Measurements from ENCODE around the gene UBAC1. TPM values are rescaled to one million over a fixed set of nuclear protein-coding genes. Genes with fewer than 3 reads are reported as not detected.

Gene UBAC1
- total RNA-seq, 1 donor from 2014 or later, result 36.1 TPM

DNA sequence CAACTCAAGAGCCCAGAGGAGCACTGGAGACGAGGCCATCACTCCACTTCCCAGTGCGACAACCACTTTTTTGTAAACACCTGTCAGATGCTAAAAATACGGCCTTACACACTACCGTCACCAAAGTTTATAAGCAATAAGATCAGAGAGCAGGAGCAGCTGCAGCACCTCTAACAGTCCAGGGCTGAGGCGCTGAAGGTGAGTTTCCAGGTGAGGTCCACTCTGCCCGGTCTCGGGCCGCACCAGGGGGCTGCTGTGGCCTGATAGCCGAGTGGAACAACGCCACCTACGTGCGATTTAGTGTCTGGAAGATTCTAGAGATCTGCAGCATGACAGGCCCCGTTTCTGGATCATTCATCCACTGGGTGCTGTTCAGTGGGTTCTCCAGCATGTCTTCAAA is 28.1 kb downstream of the UBAC1 start:
- Histone ChIP-seq H3K36me3 (ENCODE audit: control insufficient read depth, insufficient read depth, low read length) (peaks cover 18% of the 10 kb centered on the region), H3K4me3 (ENCODE audit: low read depth, low read length) (no peak overlapping the region), H3K27me3 (ENCODE audit: control insufficient read depth, insufficient read depth, low read length) (no peaks in the 10 kb centered on the region)
- DNase-seq (ENCODE audit: low read depth), result no peak
- no peak for FAIRE-seq
- TF ChIP-seq, protein P1, sequence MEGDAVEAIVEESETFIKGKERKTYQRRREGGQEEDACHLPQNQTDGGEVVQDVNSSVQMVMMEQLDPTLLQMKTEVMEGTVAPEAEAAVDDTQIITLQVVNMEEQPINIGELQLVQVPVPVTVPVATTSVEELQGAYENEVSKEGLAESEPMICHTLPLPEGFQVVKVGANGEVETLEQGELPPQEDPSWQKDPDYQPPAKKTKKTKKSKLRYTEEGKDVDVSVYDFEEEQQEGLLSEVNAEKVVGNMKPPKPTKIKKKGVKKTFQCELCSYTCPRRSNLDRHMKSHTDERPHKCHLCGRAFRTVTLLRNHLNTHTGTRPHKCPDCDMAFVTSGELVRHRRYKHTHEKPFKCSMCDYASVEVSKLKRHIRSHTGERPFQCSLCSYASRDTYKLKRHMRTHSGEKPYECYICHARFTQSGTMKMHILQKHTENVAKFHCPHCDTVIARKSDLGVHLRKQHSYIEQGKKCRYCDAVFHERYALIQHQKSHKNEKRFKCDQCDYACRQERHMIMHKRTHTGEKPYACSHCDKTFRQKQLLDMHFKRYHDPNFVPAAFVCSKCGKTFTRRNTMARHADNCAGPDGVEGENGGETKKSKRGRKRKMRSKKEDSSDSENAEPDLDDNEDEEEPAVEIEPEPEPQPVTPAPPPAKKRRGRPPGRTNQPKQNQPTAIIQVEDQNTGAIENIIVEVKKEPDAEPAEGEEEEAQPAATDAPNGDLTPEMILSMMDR (IDR thresholded peaks at IDR 0.05; ENCODE audit: insufficient read depth, low read length, severe bottlenecking), result no peak

DNA sequence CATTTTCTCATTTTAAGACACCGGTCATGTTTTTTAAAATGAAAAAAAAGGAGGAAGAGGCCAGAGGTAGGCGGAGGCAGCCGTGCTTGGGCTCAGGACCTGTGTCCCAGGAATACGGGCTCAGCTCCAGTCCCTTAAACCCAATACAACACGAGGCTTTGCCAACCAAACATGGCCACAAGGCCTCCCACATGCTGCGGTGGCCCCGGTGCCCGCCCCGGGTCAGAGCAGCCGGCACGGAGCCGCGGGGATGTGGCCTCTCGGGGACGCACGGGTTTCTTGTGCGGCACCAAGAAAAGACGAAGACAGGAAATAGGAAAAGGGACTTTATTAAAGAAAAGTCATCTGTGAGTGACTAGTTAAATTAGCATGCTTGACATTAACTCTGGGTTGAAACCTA is 28.5 kb downstream of the UBAC1 start:
- DNase-seq (ENCODE audit: low read depth), result no peak
- Histone ChIP-seq H3K27me3 (ENCODE audit: control insufficient read depth, insufficient read depth, low read length) (no peaks in the 10 kb centered on the region), H3K4me3 (ENCODE audit: low read depth, low read length) (no peak overlapping the region), H3K36me3 (ENCODE audit: control insufficient read depth, insufficient read depth, low read length) (peaks cover 16% of the 10 kb centered on the region)
- no peak for FAIRE-seq
- TF ChIP-seq, protein P1 (IDR thresholded peaks at IDR 0.05; ENCODE audit: insufficient read depth, low read length, severe bottlenecking), result no peak

DNA sequence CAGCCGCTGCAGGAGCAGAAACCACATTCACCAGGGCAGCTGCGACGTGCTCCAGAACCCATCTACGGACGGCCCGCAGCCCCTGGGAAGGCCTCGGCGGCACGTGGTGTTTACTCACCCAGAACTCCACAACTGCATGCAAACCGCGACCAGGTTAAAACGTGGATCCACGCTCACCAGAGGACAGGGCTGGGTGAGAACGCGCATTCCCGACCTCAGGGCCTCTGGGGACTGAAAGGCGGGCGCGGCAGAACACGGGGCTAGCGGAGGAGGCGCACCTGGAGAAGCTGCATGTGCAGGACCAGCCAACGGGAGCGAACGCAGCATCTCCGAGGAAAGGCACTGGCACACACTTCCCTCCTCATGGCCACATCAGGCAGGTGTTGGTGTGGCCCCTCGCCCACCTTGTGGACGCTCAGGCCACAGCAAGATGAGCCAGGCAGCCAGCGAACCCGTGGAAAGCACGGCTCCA is 29.8 kb downstream of the UBAC1 start:
- FAIRE-seq (no peak), DNase-seq (ENCODE audit: low read depth) (no peak)
- TF ChIP-seq, protein P1 (IDR thresholded peaks at IDR 0.05; ENCODE audit: insufficient read depth, low read length, severe bottlenecking), result no peak
- Histone ChIP-seq H3K27me3 (ENCODE audit: control insufficient read depth, insufficient read depth, low read length) (no peaks in the 10 kb centered on the region), H3K36me3 (ENCODE audit: control insufficient read depth, insufficient read depth, low read length) (peaks cover 16% of the 10 kb centered on the region), H3K4me3 (ENCODE audit: low read depth, low read length) (no peak overlapping the region)

DNA sequence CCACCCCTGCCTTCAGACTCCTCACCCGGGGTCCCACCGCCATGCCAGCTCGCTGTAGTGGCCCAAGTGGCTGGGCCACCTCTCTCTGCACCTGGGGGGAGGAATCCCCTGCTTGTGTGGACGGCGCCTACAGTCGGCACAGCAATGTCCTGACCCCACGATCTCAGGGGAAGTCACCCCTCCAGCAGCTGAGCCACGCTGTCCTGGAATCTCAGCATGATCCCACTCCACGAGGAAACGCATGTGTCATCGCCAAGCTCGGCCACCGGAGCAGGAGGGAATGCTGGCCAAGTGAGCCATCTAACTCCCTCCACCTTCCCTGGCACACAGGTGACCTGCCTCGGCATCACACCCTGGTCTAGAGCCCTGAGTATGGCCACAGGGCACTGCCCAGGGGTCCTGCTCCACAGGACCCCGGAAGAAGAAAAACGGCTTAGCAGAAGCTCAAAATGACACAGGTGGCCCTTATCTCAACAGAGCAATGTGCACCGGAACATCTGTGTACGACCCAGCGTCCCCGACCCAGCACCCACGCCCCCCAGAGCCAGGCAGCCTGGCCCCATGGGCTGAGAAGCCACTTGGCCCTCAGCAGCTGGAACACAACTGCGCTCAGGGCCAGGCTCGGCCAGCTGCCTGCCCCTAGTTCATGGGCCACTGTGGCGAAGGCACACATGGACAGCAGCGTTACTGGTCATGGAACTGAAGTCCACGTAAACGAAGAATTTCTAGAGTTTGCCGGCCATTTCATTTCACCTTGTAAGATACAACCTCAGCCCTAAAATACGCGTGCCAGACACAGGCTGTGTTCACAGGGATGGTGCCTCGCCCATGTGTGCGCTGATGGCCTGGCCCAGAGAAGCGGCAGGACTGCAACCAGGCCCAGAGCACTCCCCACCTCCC is 30.5 kb downstream of the UBAC1 start:
- peaks cover 16% of the 10 kb centered on the region for H3K36me3 ChIP-seq (ENCODE audit: control insufficient read depth, insufficient read depth, low read length)
- no peak for DNase-seq (ENCODE audit: low read depth)

DNA sequence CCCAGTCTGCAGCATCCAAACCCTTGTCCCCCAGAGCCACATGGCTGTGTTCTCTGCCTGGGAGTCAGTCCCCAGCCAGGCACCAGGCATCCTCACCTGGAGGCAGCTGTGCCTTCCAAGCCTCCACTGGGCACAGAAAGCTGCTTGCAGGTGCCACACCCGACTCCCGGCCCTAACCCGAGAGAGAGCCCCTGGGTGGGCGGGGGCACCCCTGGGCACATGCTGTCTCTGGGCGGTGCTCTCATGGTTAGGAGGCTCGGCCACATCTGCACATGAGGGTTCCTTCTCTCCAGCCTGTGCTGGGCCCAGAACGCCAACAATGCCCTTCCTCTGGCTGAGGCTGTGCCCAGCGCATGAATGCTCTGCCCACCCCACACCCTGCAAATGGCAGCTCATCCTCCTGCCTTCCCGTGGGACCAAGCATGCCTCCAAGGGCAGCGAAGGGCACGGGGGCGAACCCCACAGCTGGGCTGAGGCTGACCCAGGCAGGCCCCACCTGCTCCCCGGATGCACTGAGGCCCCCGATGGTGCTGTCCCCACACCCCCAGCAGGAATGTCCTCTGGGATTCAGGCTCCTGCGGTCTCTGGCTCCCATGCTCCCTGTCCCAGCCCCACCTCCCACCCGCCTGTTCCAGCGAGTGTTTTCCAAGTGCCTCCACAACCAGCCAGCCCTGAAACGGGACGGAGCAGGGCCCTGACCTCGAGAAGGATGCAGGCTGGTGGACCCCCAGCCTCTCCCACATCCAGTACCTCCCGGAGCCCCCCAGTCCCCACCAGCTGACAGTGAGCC is 31.3 kb downstream of the UBAC1 start:
- DNase-seq (ENCODE audit: low read depth) (no peak), FAIRE-seq (no peak)
- H3K36me3 ChIP-seq (ENCODE audit: control insufficient read depth, insufficient read depth, low read length), result peaks cover 12% of the 10 kb centered on the region
- H3K4me3 ChIP-seq (ENCODE audit: low read depth, low read length), result no peak overlapping the region
- TF ChIP-seq, protein P1 (IDR thresholded peaks at IDR 0.05; ENCODE audit: insufficient read depth, low read length, severe bottlenecking), result no peak
- no peaks in the 10 kb centered on the region for H3K27me3 ChIP-seq (ENCODE audit: control insufficient read depth, insufficient read depth, low read length)

More for the DNA sequence above, 30.5 kb downstream of the UBAC1 start:
- FAIRE-seq, result no peak
- H3K27me3 ChIP-seq (ENCODE audit: control insufficient read depth, insufficient read depth, low read length), result no peaks in the 10 kb centered on the region
- TF ChIP-seq, protein P1 (IDR thresholded peaks at IDR 0.05; ENCODE audit: insufficient read depth, low read length, severe bottlenecking), result no peak
- no peak overlapping the region for H3K4me3 ChIP-seq (ENCODE audit: low read depth, low read length)
